T-cell (primary cell): ENCODE data around the gene CCL25. TPM values are rescaled to one million over a fixed set of nuclear protein-coding genes. Genes with fewer than 3 reads are reported as not detected.

Source experiments
- ATAC-seq, 4 experiments: fragments of 200-7000 bp in 3 of 4; fragments of 150-1000 bp in 1 of 4; cut with Tn5 transposase; replicated peaks in 1 of 4; 1 replicate in 3 of 4; 2 replicates in 1 of 4; pipeline ENCODE4 v1.10.0; 2021; ENCODE audit warnings: moderate library complexity in 3 of 4, mild to moderate bottlenecking in 2 of 4, moderate number of reproducible peaks in 1 of 4
- CTCF ChIA-PET, 2 donors: fragments of 300-600 bp; sonication (Branson Sonifier 250); formaldehyde crosslinking; loops; one replicate each; lab custom pipeline; 2022; ENCODE audit warnings: antibody characterized with exemption in 2 of 2; lab: Charles Lee
- POLR2A ChIA-PET, 2 donors: fragments of 300-600 bp; sonication (Branson Sonifier 250); formaldehyde crosslinking; loops; one replicate each; lab custom pipeline; 2022; ENCODE audit warnings: antibody characterized with exemption in 2 of 2; lab: Charles Lee
- DNase-seq, 35 experiments: peaks; one replicate each; pipeline versions ENCODE4 v3.0.0 to v3.0.0-alpha.2; 2013 to 2023
- H3K27ac ChIP-seq: one replicate; pipeline ENCODE4 v1.5.1; 2013; ENCODE audit warnings: low read length
- H3K27me3 ChIP-seq, 2 experiments: replicated peaks in 1 of 2; 1 replicate in 1 of 2; 2 replicates in 1 of 2; pipeline versions ENCODE4 v1.6.1 to v1.7.0; 2013; ENCODE audit warnings: low read length in 1 of 2, mixed read lengths in 1 of 2; ENCODE audit not compliant: control insufficient read depth in 2 of 2, insufficient read depth in 2 of 2; ENCODE audit errors: extremely low read depth in 1 of 2
- H3K36me3 ChIP-seq, 2 donors: 1 replicate in 1 of 2; 2 replicates in 1 of 2; pipeline versions ENCODE4 v1.6.1 to v1.7.0; 2013; ENCODE audit warnings: low read length in 1 of 2; ENCODE audit not compliant: control insufficient read depth in 2 of 2, insufficient read depth in 1 of 2; ENCODE audit errors: extremely low read depth in 1 of 2
- H3K4me1 ChIP-seq, 2 experiments: 1 replicate in 1 of 2; 2 replicates in 1 of 2; pipeline versions ENCODE4 v1.6.1 to v1.7.0; 2013; ENCODE audit warnings: low read length in 2 of 2, mixed read lengths in 1 of 2; ENCODE audit not compliant: insufficient read depth in 2 of 2, control insufficient read depth in 1 of 2; ENCODE audit errors: extremely low read depth in 1 of 2
- H3K4me3 ChIP-seq, 2 donors: 1 replicate in 1 of 2; 2 replicates in 1 of 2; pipeline versions ENCODE4 v1.5.1 to v1.7.0; 2013; ENCODE audit warnings: mild to moderate bottlenecking in 2 of 2, low read length in 1 of 2, moderate library complexity in 1 of 2; ENCODE audit not compliant: control insufficient read depth in 1 of 2; ENCODE audit errors: extremely low read depth in 1 of 2
- H3K9me3 ChIP-seq: 2 replicates; pipeline ENCODE4 v1.7.0; 2013
- H3K27ac Mint-ChIP-seq, 2 donors: one replicate each; pipeline ENCODE4 v1.8.0; 2020 to 2021; ENCODE audit warnings: mild to moderate bottlenecking in 2 of 2, mixed read lengths in 2 of 2
- H3K27me3 Mint-ChIP-seq, 2 donors: one replicate each; pipeline ENCODE4 v1.8.0; 2021 to 2022; ENCODE audit warnings: mixed read lengths in 2 of 2
- H3K36me3 Mint-ChIP-seq: one replicate; pipeline ENCODE4 v1.8.0; 2021; ENCODE audit warnings: mixed read lengths
- H3K4me1 Mint-ChIP-seq, 3 donors: one replicate each; pipeline ENCODE4 v1.8.0; 2020 to 2022; ENCODE audit warnings: mixed read lengths in 3 of 3, mild to moderate bottlenecking in 1 of 3
- H3K4me3 Mint-ChIP-seq, 3 donors: one replicate each; pipeline ENCODE4 v1.8.0; 2020 to 2022; ENCODE audit warnings: mild to moderate bottlenecking in 3 of 3, mixed read lengths in 3 of 3, moderate library complexity in 3 of 3
- H3K9me3 Mint-ChIP-seq, 3 donors: one replicate each; pipeline ENCODE4 v1.8.0; 2020 to 2022; ENCODE audit warnings: mixed read lengths in 3 of 3
- WGBS: methylation state at CpG from one replicate; pipeline ENCODE4 v1.1.5; 2013; ENCODE audit warnings: missing lambda C conversion rate; ENCODE audit not compliant: insufficient coverage; 5-methylcytosine and 5-hydroxymethylcytosine counted together
- total RNA-seq, 35 experiments: library from RNA in 6 of 35; stranded (reverse) in 6 of 35; fragments of 120-200 nt in 1 of 35; gene quantifications; one replicate each; pipeline versions ENCODE4 v1.2.1 to v1.2.4 and lab custom pipeline; 2013 to 2026

CCL25 gene
- total RNA-seq, 5 donors from 2014 or later (not counting 1 experiment from before 2014, with no cell fraction given) = 1.4 TPM; not detected in 4

DNA sequence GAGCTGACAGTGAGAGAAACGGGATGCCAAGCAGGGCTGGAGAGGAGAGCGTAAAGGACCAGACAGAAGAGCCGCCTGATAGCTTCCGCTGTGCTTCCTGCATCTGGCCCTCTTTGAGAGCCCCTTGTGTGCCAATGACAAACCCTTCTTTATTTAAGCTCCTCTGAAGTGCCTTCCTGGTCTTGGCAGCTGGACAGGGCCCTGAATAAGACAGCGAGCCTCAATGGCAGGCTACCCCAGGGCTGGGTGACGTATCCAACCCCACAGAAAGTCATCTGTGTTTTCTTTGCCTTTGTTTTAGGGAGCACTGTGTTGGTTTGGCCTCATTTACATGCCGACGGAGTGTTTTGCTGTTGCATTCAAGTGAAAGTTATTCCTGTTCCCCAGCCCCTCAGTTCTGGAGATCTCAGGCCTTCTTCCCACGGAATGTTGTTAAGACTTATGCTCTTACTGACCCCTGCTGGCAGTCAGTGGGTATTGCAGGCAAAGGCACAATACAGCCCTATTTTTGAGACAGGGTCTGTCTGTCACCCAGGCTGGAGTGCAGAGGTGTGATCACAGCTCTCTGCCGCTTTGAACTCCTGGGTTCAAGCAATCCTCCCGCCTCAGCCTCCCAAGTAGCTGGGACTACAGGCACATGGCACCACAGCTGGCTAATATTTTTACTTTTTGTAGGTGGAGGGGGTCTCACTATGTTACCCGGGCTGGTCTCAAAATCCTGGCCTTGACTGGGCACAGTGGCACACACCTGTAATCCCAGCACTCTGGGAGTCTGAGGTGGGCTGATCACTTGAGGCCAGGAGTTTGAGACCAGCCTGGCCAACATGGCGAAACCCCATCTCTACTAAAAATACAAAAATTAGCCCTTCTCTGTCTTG, 16.8 kb downstream of the CCL25 start:
- CTCF ChIA-PET = no interaction called here
- Mint-ChIP-seq H3K4me1 (peaks cover 0 to 8% (median 3%) of the 10 kb centered on the region in 3 donors), H3K9me3 (peaks cover 7 to 18% (median 10%) of the 10 kb centered on the region in 3 donors), H3K4me3 (no peak overlapping the region), H3K27ac (no peak overlapping the region), H3K36me3 (peaks cover 7% of the 10 kb centered on the region), H3K27me3 (no peaks in the 10 kb centered on the region)
- 91% methylated on average over 10 of the region's 13 CpGs for WGBS
- peak in 1 of 35 experiments; percentile 12 for DNase-seq
- H3K9me3 ChIP-seq = no peaks in the 10 kb centered on the region
- ATAC-seq = no peak
- no peaks in the 10 kb centered on the region for H3K36me3 ChIP-seq
- H3K4me3 ChIP-seq = no peak overlapping the region
- H3K4me1 ChIP-seq = no peaks in the 10 kb centered on the region
- H3K27me3 ChIP-seq = peaks cover 0 to 19% of the 10 kb centered on the region in 2 experiments
- H3K27ac ChIP-seq = no peak overlapping the region
- POLR2A ChIA-PET = no interaction called here

- Histone ChIP-seq H3K36me3 (no peaks in the 10 kb centered on the region), H3K27me3 (peaks cover 0 to 12% of the 10 kb centered on the region in 2 experiments), H3K4me3 (no peak overlapping the region), H3K4me1 (no peaks in the 10 kb centered on the region), H3K9me3 (no peaks in the 10 kb centered on the region), H3K27ac (no peak overlapping the region)
- peaks cover 7% of the 10 kb centered on the region for H3K36me3 Mint-ChIP-seq
- DNase-seq (no peak), ATAC-seq (no peak)
- peaks cover 0 to 8% (median 3%) of the 10 kb centered on the region in 3 donors for H3K4me1 Mint-ChIP-seq
- CTCF ChIA-PET = no interaction called here
- no peaks in the 10 kb centered on the region for H3K27me3 Mint-ChIP-seq
- WGBS = 88% methylated on average over 13 of the region's 15 CpGs
- H3K4me3 Mint-ChIP-seq = no peak overlapping the region
- peaks cover 7 to 20% (median 10%) of the 10 kb centered on the region in 3 donors for H3K9me3 Mint-ChIP-seq
- H3K27ac Mint-ChIP-seq = no peak overlapping the region
- POLR2A ChIA-PET = no interaction called here
Observed at GRCh38 chr19:8071912-8072311, 19.4 kb downstream of the CCL25 start.

DNA sequence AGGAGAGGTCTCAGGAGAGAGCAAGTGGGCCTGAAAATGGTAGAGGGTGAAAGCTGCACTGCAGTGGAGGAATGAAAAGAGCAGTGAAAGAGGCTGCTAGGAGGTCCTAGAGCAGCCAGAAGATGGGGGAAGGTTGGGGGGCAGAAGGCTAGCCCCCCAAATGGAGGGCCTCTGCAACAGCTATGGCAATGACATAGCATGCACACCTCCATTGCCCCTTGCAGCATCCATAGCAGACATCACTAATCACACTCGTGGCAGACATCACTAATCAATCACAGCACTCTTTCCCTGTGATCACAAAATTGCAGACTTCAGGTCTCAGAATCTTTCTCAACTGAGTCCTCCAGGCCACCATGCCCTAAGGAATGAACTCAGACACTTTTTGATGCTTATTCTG, 21.9 kb downstream of the CCL25 start:
- no peak overlapping the region for H3K27ac ChIP-seq
- Mint-ChIP-seq H3K27ac (no peak overlapping the region), H3K36me3 (peaks cover 5% of the 10 kb centered on the region), H3K27me3 (no peaks in the 10 kb centered on the region), H3K4me3 (no peak overlapping the region), H3K9me3 (peaks cover 6 to 16% (median 7%) of the 10 kb centered on the region in 3 donors), H3K4me1 (peaks cover 0 to 8% (median 3%) of the 10 kb centered on the region in 3 donors)
- H3K9me3 ChIP-seq = no peaks in the 10 kb centered on the region
- no peak overlapping the region for H3K4me3 ChIP-seq
- WGBS = 57% methylated on average over 1 of the region's 1 CpG
- H3K4me1 ChIP-seq = no peaks in the 10 kb centered on the region
- POLR2A ChIA-PET = no interaction called here
- H3K36me3 ChIP-seq = no peaks in the 10 kb centered on the region
- H3K27me3 ChIP-seq = peaks cover 0 to 7% of the 10 kb centered on the region in 2 experiments
- ATAC-seq (no peak), DNase-seq (no peak)
- CTCF ChIA-PET = no interaction called here

DNA sequence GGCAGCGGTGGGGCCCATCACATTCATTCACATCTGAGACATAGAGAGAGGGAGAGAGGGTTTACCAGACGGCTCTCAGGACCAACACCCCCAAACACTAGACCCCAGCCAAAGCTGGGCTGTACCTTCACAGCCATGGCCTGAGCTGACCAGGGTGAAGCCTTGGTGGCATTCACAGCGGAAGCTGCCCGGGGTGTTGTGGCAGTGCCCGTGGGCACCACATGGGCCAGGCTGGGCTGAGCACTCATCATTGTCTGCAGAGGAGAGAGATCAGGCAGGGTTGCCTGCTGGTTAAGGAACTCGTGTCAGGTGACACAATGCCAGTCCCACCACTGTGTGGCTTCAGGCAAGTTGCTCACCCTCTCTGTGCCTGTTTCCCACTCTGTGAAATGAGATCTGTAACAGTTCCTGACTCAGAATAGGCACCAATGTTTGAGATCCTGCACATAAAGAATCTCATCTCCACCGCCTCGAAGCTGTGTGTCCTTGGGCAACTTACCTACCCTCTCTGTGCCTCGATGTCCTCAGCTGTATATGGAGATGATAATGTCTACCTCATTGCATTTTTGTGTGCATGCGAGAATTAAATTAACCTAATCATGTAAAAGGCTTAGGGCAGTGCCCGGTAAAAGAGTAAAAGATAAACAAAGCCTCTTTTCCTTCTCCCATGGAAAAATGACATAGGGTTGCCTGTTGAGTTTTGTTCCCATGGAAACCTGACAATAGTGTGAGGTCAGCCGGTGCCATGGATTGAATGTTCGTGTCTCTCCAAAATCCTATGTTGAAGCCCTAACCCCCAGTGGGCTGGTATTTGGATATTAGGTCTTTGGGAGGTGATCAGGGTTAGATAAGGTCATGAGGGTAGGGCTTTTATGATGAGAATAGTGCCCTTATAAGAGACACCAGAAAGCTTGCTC, 22.9 kb downstream of the CCL25 start:
- H3K4me1 Mint-ChIP-seq = peaks cover 0 to 8% (median 3%) of the 10 kb centered on the region in 3 donors
- no peak overlapping the region for H3K4me3 Mint-ChIP-seq
- Histone ChIP-seq H3K36me3 (no peaks in the 10 kb centered on the region), H3K4me1 (no peaks in the 10 kb centered on the region), H3K9me3 (no peaks in the 10 kb centered on the region), H3K4me3 (no peak overlapping the region), H3K27me3 (peaks cover 0 to 12% of the 10 kb centered on the region in 2 experiments), H3K27ac (no peak overlapping the region)
- H3K27me3 Mint-ChIP-seq = no peaks in the 10 kb centered on the region
- ATAC-seq (no peak), DNase-seq (no peak)
- POLR2A ChIA-PET = no interaction called here
- 86% methylated on average over 5 of the region's 13 CpGs for WGBS
- H3K36me3 Mint-ChIP-seq = no peaks in the 10 kb centered on the region
- H3K9me3 Mint-ChIP-seq = peaks cover 0 to 9% (median 3%) of the 10 kb centered on the region in 3 donors
- CTCF ChIA-PET = no interaction called here
- no peak overlapping the region for H3K27ac Mint-ChIP-seq

GRCh38 chr19:8079988-8080387, 27.4 kb downstream of the CCL25 start:
- Mint-ChIP-seq H3K4me3 (no peak overlapping the region), H3K4me1 (no peaks in the 10 kb centered on the region), H3K36me3 (no peaks in the 10 kb centered on the region), H3K9me3 (no peaks in the 10 kb centered on the region), H3K27ac (no peak overlapping the region), H3K27me3 (peaks cover 0 to 2% of the 10 kb centered on the region in 2 donors)
- H3K27me3 ChIP-seq = peaks cover 0 to 20% of the 10 kb centered on the region in 2 experiments
- DNase-seq = no peak
- WGBS = 78% methylated on average over 4 of the region's 6 CpGs
- no peak overlapping the region for H3K4me3 ChIP-seq
- CTCF ChIA-PET = no interaction called here
- no peaks in the 10 kb centered on the region for H3K4me1 ChIP-seq
- H3K36me3 ChIP-seq = no peaks in the 10 kb centered on the region
- POLR2A ChIA-PET = no interaction called here
- no peak for ATAC-seq
- no peak overlapping the region for H3K27ac ChIP-seq
- no peaks in the 10 kb centered on the region for H3K9me3 ChIP-seq

DNA sequence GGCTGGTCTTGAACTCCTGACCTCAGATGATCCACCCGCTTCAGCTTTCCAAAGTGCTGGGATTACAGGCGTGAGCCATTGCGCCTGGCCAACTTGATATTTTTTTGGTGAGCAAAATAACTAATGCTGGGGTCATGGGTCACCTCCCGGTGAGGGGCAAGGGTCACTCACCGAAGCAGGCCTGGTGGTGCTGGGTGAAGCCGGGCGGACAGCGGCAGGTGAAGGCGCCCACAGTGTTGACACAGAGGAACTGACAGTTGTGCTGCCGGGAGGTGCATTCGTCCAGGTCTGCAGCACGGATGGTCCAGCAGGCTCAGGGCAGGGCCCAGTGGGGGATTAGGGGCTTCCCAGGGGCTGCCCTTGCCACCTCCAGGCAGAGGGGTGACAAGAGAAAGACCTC, 28.3 kb downstream of the CCL25 start:
- DNase-seq = no peak
- H3K9me3 ChIP-seq = no peaks in the 10 kb centered on the region
- ChIA-PET POLR2A (no interaction called here), CTCF (no interaction called here)
- Mint-ChIP-seq H3K4me1 (no peaks in the 10 kb centered on the region), H3K9me3 (no peaks in the 10 kb centered on the region), H3K4me3 (no peak overlapping the region), H3K27me3 (peaks cover 0 to 7% of the 10 kb centered on the region in 2 donors), H3K27ac (no peak overlapping the region), H3K36me3 (no peaks in the 10 kb centered on the region)
- H3K27ac ChIP-seq = no peak overlapping the region
- no peaks in the 10 kb centered on the region for H3K36me3 ChIP-seq
- no peak for ATAC-seq
- no peaks in the 10 kb centered on the region for H3K4me1 ChIP-seq
- peaks cover 0 to 28% of the 10 kb centered on the region in 2 experiments for H3K27me3 ChIP-seq
- WGBS = 93% methylated on average over 12 of the region's 12 CpGs
- no peak overlapping the region for H3K4me3 ChIP-seq
